ENCODE results near the gene SCN1A.
"Not testable (repeated sequence)": the region's sequence is repeated elsewhere in the genome, so short reads cannot be mapped to it uniquely, and the experiment has no call there.

The SCN1A gene

DNA sequence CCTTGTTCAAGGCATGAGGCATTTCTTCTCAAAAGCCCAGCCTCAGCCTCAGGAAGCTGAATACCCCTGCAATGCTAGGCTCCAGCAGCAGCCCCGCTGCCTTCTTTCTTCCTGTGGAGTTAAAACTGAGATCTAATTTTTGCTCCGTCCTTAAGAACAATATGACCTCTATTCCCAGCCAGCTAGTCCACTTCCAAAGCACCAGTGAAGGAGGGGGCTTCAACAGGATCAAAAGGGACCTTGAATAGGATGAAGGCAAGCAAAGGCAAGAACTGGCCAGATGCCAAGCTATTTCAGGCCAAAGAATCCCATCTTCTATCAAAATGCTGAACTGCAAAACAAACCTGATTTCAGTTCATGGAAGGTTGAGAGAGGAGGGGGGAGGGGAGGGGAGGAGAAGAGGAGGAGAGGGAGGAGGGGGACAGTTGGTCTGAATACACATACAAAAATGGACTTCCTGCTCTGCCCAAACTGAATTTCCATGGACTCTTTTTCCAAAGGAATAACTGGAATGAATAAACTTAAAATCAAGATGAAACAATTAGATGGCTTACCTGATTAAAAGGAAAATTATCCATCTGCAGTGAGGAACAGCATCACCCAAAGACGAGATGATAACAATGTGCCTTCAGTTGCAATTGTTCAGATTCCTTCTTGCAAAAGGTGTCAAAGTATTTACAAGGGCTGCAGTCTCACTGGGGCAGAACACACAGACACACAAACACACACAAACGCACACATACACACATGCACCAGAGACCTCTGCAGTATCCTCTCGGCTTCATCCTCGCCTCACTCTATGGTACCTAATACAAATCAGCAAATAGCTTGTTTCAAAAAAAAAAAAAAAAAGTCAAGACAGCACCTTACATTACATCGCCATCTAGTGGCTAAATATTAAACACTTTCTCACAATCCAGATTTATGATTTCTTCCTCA is at the start of gene SCN1A:
TSS of gene SCN1A (minus strand) at position 804 of the 939 bp plus-strand sequence. CDS start 54,399 bp downstream, outside the sequence.
- DNase-seq (ENCODE audit: low read depth in 2 of 2), result no peak

DNA sequence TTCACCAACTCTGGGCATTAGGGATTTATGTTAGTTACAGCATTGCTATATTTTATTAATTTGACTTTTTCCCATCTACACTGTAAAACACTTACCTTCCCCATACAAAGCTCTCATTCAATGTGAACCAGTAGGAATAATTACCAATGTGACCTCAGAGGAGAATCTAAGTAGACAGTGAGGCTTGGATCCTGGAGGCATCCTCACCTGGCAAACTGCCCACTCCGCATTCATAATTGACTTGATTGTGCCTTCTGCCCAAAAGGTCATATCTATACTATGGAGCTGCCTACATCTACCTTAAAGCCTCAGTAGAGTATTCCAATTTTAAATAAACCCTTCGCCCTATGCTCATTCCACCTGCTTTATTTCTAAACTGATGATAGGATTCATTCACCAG is 45.4 kb upstream of the SCN1A start:
- DNase-seq (ENCODE audit: low read depth in 2 of 2), result no peak

DNA sequence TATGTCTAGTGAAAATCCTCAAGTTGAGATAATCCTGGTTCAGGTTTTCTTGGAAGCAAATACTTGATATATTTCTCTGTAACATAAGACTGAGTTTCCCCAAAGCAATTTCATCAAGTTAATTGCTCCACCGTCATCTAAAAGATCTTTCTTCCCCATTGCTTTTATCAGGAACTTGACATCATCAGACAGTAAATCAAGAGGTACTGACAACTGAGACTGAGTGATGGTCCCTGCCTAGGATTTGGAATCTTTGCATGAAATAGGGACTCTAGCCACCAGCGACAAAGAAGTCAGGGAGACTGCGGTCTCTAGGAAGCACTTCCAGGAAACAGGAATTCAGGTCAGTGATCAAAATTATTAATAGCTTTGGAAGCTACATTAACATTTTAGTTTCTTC is 43.4 kb upstream of the SCN1A start:
- no peak for DNase-seq (ENCODE audit: low read depth in 2 of 2)

DNA sequence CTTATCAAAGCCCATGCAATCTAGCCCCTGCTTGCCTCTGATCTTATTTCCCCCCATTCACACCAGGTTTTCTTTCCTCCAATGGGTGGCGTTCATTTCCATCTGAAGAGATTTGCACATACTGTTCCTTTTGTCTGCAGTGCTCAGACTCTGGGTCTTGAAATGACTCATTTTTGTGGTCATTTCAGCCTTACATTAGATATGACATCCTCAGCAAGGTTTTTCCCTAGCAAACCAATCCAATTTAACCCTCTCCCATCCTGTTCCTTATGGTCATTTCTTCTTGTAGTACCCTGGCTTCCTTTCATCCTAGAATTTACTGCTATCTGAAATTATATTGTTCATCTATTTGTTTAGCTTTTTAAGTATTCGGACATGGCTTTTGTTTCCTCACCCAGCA is 42.5 kb upstream of the SCN1A start:
- DNase-seq (ENCODE audit: low read depth in 2 of 2), result no peak

DNA sequence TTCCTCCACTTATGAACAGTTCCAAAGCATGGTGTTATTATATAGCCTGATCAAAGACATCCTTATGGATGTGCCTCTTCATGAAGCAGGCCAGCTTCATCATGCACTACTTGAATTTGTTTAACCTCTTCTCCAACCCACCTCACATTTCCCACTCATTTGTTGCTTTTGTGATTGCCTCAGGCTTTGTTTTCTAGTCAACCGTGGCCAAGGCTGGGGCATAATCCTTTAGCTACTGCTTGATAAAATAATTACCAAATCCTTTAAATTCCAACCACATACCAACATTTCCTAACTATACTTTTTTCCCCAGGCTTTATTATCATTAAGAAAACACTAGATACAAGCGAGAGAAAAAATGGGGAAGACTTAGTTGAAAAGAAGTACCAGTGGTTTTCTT is 39.6 kb upstream of the SCN1A start:
- DNase-seq (ENCODE audit: low read depth in 2 of 2), result no peak

DNA sequence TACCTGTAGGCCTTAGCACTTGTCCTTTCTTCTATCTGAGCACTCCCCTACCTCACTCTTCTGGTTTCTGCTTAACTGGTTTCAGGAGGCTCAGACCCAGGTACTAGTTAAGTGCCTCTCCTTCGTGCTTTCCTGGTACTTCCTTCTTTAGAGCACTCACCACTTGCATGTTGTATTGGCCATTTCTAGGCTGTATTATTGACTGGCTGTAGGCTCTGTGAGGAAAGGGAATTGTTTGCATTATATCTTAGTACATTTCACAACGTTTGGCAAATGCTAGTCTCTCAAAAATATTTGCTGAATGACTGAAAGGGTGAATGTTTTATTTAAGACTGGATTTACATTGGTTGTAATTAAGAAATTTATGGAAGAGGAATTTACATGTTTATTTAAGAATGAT is 36.0 kb upstream of the SCN1A start:
- no peak for DNase-seq (ENCODE audit: low read depth in 2 of 2)

DNA sequence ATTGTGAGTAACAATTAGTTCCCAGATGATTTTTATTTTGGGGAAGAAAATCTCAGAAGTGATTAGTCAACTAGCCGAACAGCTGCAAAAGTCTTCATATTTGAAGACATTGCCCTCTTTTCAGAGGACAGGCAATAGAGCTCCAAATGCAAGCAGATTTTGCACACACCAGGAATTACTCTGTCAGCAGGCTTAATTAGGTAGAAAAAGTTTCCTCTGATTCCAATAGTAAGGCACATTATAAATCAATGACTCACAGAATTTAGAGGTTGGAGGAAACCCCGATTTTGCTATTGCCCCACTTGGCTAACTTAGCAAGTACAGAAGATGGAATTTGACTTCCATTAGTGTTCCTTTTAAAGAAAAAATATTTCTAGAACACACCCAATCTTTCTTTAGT is 30.7 kb upstream of the SCN1A start:
- DNase-seq (ENCODE audit: low read depth in 2 of 2), result no peak

DNA sequence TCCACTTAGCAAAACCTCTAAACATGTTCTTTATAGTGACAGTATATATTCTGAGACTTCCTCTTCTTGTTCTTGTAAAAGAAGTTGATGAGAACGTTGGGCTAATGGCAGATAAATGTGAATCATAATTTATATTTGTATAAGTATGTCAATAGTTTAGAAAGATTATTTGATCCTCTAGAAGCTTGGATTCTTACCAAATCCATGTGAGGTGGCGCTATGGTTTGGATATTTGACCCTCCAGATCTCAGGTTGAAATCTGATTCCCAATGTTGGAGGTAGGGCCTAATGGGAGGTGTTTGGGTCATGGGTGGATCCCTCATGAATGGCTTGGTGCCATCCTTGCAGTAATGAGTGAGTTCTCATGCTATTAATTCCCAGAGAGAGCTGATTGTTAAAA is 29.8 kb upstream of the SCN1A start:
- DNase-seq (ENCODE audit: low read depth in 2 of 2), result no peak

DNA sequence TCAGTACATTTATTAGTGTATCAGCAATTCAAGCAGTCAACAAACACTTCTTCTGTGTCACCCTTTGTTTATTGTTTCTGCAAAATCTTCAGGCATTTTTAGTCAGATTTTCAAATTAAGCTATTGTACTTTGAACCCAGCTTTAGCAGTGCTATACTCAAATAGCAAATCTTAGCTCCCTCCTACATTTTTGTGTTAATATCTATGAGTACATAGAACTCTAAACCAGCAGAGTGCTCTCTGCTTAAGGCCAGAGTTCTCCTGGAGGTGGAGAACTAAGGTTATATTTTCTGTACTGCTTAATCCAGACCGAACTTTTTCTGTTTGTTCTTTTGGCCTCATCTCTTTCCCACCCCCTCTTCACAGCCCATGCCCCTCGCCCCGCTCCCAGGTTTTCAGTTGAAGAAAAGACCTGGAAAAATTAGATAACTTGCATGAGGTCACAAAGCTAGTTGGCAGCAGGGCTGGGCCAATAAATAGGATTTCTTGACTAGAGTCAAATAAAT is 29.2 kb upstream of the SCN1A start:
- no peak for DNase-seq (ENCODE audit: low read depth in 2 of 2)

DNA sequence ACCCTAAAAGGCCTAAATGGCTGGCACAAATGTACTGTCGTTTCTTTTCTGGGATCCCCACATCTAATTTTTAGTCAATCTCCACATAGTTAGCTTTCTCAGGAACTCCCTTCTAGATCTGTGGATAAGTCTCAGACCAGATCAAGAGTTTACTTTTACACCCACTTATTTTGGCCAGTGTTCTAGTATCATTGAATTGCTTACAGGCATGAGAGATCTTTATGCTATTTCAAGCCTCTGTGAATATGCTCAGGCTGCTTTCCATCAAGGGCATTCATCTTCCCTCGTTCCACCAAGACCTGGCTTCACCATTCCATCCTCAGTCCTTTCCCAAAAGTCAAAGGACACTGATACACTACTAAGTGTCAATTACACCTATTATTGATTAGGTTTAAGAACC is 27.8 kb upstream of the SCN1A start:
- no peak for DNase-seq (ENCODE audit: low read depth in 2 of 2)

DNA sequence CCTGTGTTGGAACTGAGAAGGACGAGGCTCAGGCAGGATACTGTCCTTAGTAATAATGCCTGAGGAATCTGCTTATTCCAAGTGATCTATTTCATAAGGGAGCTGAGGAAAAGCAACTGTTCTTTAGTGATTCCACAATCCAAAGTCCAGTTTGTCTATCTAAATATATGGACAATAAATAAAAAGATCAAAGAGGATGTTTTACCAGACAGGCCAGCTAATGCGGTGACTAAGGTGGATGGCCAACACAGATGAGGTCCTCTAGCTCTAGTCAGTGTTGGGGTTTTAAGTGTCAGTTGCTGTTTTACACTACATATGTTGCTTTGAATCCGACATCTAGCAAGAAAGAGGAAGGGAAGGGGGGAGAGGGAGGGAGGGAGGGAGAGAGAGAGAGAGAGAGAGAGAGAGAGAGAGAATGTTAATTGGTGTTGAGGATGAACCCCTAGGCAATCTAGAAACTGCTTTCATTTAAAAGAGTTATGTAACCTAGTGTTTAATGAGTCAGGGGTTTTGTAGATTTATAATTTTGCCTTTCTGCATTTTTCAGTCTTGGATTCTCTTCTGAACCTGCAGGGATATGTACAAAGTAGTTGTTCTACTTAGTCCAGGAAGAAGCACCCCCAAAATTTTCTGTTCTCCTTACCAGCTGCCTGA is 27.0 kb upstream of the SCN1A start:
- no peak for DNase-seq (ENCODE audit: low read depth in 2 of 2)

DNA sequence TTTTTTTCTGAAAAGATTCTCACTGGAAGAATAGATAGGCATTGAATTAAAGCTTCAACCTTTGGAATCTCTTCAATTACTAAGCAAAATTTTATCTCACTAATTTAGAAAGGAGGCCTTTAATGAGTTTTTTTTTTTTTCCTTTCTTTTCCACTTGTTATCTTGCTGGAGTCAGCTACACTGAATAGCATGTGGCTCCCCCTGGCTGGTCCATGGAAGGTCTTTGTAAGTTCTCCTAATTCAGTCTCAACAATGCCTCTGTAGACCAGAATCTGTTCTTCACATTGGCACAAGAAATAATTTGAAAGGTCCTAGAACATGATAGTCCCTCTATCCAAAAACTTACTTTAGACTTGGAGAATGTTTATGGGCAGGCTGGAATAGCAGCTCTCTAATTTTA is 24.2 kb upstream of the SCN1A start:
- DNase-seq (ENCODE audit: low read depth in 2 of 2), result no peak

DNA sequence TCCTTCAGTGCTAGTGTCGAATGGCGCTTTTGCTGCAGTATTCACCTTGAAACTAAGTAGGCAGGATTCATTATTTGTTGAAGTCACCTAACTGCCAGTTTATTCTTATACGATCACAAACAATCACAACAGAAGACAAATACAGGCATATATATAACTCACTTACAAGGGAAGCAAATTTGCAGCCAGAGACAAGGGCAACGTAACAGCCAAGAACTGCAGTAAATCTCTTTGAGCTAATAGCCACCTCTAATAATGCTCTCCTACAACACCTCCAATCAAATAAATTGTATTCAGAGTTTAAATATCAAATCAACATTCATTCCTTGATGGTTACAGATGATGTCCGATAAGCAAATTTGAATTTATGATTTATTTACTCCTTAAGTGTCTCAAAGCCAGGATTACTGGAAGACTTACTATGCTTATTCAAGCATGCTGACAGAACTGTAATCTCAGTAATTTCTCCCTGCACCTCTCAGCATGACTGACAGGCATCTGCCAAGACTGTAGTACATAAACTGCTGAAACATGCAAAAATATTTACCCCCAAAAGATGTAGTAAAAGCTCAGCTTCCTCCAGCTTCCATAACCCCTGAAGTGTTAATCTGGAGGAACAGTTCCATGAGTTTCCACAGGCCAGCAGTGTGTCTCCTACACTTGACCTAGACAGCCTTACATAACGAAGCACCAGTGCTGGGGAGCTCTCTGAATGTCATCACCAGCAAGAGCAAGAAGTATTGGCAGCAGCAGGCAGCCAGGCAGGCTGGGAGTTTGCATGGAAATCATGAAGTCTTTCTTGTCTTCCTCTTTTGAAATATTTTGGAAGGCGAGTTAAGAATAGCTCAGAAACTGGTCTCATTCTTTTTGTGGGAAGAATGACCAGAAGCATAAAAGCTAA is 20.9 kb upstream of the SCN1A start:
- no peak for DNase-seq (ENCODE audit: low read depth in 2 of 2)

DNA sequence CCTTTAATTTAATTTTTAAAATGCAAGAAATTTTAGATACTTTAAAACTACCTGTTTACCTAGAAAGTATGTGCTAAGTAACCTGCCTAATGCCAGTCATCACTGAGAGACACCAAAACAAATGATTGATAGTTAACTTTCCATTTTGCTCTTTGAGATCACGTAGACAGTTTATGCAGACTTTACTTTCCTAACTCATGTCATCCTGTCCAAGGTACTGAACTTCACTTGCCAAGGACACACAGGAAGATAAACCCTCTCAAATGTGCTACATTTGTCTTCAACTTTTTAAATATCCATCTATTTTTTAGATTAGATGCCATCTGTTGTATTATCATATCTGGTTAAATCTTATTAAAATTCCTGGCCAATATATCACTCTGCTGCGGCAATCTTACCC is 20.1 kb upstream of the SCN1A start:
- no peak for DNase-seq (ENCODE audit: low read depth in 2 of 2)

DNA sequence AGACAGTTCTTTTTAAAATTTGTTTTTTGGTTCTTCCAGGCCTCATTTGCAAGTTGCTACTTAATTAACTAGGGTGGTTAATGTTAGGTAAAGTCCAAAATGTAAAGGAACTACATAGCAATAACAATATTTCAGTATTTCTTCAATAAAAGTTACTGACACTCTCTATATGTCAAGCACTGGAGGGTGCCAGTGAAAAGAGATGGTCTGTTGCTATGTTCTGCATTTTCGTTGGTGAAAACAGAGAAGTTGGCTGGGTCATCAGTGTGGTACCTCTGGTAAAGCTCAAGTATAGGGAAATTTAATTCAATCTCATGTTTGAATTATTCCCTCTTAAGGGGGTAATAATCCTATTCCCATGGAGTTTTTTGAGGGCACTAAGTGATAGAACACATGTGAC is 16.3 kb upstream of the SCN1A start:
- no peak for DNase-seq (ENCODE audit: low read depth in 2 of 2)

DNA sequence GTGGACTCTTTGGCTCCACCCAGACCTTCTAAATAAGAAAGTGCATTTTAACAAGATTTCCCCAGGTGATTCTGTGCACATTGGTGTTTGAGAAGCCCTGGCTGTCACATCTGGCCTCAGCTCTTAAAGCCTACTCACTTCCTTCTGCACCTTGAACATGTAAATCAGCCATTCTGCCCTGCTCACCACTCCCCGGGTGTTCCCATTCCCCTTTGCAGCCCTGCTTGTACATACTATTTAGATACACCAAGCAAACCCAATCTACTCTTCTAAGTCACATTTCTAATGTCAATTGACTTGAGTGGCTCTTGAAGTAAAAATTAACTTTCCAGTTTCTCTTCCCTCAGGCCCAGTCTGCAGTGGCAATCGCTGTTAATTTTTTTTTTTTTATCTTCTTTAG is 13.1 kb upstream of the SCN1A start:
- DNase-seq (ENCODE audit: low read depth in 2 of 2), result no peak

DNA sequence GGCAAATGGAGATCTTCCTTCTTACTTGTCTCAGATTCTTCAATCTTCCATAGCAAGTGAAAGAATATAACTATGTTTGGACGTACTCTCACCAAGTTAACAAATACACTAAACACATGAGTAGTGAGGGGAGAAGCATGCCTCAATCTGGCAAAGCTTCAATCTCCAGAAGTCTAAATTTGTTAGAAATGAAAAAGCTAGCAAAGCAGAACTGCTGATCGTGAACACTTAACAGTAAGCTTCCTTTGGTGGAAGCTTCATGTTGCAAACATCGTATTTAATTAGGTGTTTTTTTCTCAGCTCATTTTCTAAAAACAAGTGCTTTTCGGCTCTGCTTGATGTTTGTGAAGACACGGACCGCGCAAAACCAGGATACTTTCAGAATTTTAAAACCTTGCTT is 12.7 kb upstream of the SCN1A start:
- DNase-seq (ENCODE audit: low read depth in 2 of 2), result no peak

DNA sequence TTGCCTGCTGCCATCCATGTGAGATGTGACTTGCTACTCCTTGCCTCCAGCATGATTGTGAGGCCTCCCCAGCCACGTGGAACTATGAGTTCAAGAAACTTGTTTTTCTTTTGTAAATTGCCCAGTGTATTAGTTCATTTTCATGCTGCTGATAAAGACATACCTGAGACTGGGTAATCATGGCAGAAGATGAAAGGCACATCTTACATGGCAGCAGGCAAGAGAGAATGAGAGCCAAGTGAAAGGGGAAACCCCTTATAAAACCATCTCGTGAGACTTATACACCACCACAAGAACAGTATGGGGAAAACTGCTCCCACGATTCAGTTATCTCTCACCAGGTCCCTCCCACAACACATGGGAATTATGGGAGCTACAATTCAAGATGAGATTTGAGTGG is 11.7 kb upstream of the SCN1A start:
- not testable (repeated sequence) for DNase-seq (ENCODE audit: low read depth in 2 of 2)

DNA sequence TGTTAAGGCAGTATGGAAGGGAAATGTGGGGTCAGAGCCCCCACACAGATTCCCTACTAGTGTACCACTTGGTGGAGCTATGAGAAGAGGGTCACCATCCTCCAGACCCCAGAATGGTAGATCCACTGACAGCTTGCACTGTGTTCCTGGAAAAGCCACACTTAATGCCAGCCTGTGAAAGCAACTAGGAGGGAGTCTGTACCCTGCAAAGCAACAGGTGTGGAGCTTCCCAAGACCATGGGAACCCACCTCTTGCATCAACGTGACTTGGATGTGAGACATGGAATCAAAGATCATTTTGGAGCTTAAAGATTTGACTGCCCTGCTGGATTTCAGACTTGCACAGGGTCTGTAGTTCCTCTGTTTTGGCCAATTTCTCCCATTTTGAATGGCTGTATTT is 10.8 kb upstream of the SCN1A start:
- DNase-seq (ENCODE audit: low read depth in 2 of 2), result no peak

DNA sequence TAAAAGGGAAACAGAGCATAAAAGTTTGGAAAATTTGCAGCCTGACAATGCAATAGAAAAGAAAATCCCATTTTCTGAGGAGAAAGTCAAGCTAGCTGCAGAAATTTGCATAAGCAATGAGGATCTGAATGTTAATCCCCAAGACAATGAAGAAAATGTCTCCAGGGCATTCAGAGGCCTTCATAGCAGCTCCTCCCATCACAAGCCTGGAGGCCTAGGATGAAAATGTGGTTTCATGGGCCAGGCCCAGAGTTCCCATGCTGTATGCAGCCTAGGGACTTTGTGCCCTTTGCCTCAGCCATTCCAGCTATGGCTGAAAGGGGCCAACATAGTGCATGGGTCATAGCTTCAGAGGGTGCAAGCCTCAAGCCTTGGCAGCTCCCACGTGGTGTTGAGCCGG is 10.3 kb upstream of the SCN1A start:
- no peak for DNase-seq (ENCODE audit: low read depth in 2 of 2)

DNA sequence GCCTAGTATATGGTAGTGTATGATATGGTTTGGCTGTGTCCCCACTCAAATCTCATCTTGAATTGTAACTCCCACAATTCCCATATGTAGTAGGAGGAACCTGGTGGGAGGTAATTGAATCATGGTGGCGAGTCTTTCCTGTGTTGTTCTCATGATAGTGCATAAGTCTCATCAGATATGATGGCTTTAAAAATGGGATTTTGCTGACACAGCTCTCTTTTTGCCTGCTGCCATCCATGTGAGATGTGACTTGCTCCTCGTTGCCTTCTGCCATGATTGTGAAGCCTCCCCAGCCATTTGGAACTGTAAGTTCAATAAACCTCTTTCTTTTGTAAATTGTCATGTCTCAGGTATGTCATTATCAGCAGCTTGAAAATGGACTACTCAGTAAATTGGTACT is 9.5 kb upstream of the SCN1A start:
- no peak for DNase-seq (ENCODE audit: low read depth in 2 of 2)

DNA sequence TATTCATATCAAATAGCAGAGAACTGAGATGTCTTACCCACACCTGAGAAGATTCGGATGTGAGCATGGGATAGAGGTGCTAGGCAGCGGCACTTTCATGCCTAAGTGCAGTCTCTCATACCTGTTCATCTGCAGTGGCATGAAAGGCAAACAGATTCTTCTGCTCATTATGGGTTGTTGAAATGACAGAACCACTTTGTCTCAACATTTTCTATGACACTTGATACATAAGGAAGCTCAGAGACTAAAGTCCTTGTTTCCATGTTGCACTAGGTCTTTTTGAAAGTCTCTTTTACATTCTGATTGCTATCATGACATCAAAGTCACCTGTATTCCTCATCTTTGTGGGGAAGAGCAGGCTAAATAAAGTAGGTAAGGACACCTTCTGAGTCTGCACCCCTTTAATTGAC is 8.0 kb upstream of the SCN1A start:
- DNase-seq (ENCODE audit: low read depth in 2 of 2), result no peak
